Caco-2 (cell line): ENCODE results near the gene PGBD5. TPM values are rescaled to one million over a fixed set of nuclear protein-coding genes. Genes with fewer than 3 reads are reported as not detected.

ENCODE experiments used
- BruUV-seq: library from RNA; stranded (reverse); fragments of 400-500 nt; replicated peaks from 2 replicates; lab custom pipeline; 2021; lab: Mats Ljungman, UMichigan
- CTCF ChIA-PET: fragments of 300-600 bp; sonication (Branson Sonifier 250); formaldehyde crosslinking; loops from one replicate; lab custom pipeline; 2022; ENCODE audit warnings: antibody characterized with exemption; lab: Charles Lee
- POLR2A ChIA-PET: fragments of 300-600 bp; sonication (Branson Sonifier 250); formaldehyde crosslinking; loops from one replicate; lab custom pipeline; 2022; ENCODE audit warnings: antibody characterized with exemption; lab: Charles Lee
- DNase-seq, 2 experiments: peaks; one replicate each; pipeline versions ENCODE4 v3.0.0 to v3.0.0-alpha.2; 2020 to 2022
- H3K27me3 ChIP-seq: replicated peaks from 2 replicates; pipeline ENCODE4 v1.6.0; 2011; ENCODE audit warnings: low read length; ENCODE audit not compliant: control insufficient read depth, insufficient read depth
- H3K36me3 ChIP-seq: 2 replicates; pipeline ENCODE4 v1.5.1; 2011; ENCODE audit warnings: low read length; ENCODE audit not compliant: control insufficient read depth, insufficient read depth
- H3K4me1 ChIP-seq: fragments of 250-450 bp; sonication (Bioruptor Pico); 2 replicates; pipeline ENCODE4 v1.5.1; 2020; ENCODE audit warnings: mild to moderate bottlenecking
- H3K4me3 ChIP-seq: 2 replicates; pipeline ENCODE4 v1.5.1; 2011; ENCODE audit warnings: low read depth, mild to moderate bottlenecking, control low read depth, low read length
- H3K9me3 ChIP-seq: fragments of 250-450 bp; sonication (Bioruptor Pico); 2 replicates; pipeline ENCODE4 v1.5.1; 2020; ENCODE audit warnings: mild to moderate bottlenecking, moderate library complexity
- H3K27ac Mint-ChIP-seq: one replicate; pipeline ENCODE4 v1.8.0; 2022; ENCODE audit warnings: mixed read lengths; ENCODE audit not compliant: unreplicated experiment
- H3K27me3 Mint-ChIP-seq: one replicate; pipeline ENCODE4 v1.8.0; 2022; ENCODE audit warnings: mixed read lengths; ENCODE audit not compliant: insufficient read depth, unreplicated experiment
- H3K36me3 Mint-ChIP-seq: one replicate; pipeline ENCODE4 v1.8.0; 2022; ENCODE audit warnings: mild to moderate bottlenecking, mixed read lengths; ENCODE audit not compliant: insufficient read depth, unreplicated experiment
- H3K4me1 Mint-ChIP-seq: one replicate; pipeline ENCODE4 v1.8.0; 2022; ENCODE audit warnings: low read depth, mixed read lengths; ENCODE audit not compliant: unreplicated experiment
- H3K4me3 Mint-ChIP-seq: one replicate; pipeline ENCODE4 v1.8.0; 2022; ENCODE audit warnings: mild to moderate bottlenecking, moderate library complexity, mixed read lengths; ENCODE audit not compliant: unreplicated experiment
- H3K9me3 Mint-ChIP-seq: one replicate; pipeline ENCODE4 v1.8.0; 2022; ENCODE audit warnings: mixed read lengths; ENCODE audit not compliant: unreplicated experiment
- CTCF ChIP-seq, 2 experiments: fragments of 200-600 bp in 1 of 2; IDR thresholded peaks; 1 replicate in 1 of 2; 2 replicates in 1 of 2; pipeline versions ENCODE4 v1.5.1 to v1.8.0; 2011 to 2022; ENCODE audit warnings: antibody characterized with exemption in 1 of 2, control low read depth in 1 of 2, inconsistent platforms in 1 of 2, low read depth in 1 of 2, low read length in 1 of 2, mild to moderate bottlenecking in 1 of 2, moderate library complexity in 1 of 2; ENCODE audit not compliant: insufficient read depth in 1 of 2, severe bottlenecking in 1 of 2, unreplicated experiment in 1 of 2
- intact Hi-C: fragments of 100-400 bp; cut with micrococcal nuclease; formaldehyde crosslinking; loops from one replicate; pipeline ENCODE4 v1.10.0; 2022; ENCODE audit not compliant: unreplicated experiment
- total RNA-seq: library from RNA; stranded (reverse); gene quantifications from 2 replicates; pipeline ENCODE4 v1.2.3, GENCODE V29; 2022

The PGBD5 gene
- total RNA-seq, 1 experiment from 2014 or later, result 2.4 TPM

- no peak overlapping the region for H3K27ac Mint-ChIP-seq
- no peaks in the 10 kb centered on the region for H3K9me3 Mint-ChIP-seq
- CTCF ChIA-PET, result interaction anchor here (0.5 kb wide), 1 partner anchor 17 kb away, joined by 3 read pairs; no protein-coding TSS in a partner anchor
- no peaks in the 10 kb centered on the region for H3K36me3 Mint-ChIP-seq
- Histone ChIP-seq H3K4me3 (no peak overlapping the region), H3K27me3 (no peaks in the 10 kb centered on the region), H3K9me3 (no peaks in the 10 kb centered on the region), H3K4me1 (peaks cover 5% of the 10 kb centered on the region), H3K36me3 (no peaks in the 10 kb centered on the region)
- H3K4me3 Mint-ChIP-seq, result no peak overlapping the region
- no peak for TF ChIP-seq CTCF (IDR thresholded peaks at IDR 0.05; ENCODE audit: insufficient read depth in 1 of 2, low read depth in 1 of 2, low read length in 1 of 2, severe bottlenecking in 1 of 2, unreplicated experiment in 1 of 2)
- POLR2A ChIA-PET, result no interaction called here
- no peaks in the 10 kb centered on the region for H3K27me3 Mint-ChIP-seq
- BruUV-seq, result no TSS peak
- intact Hi-C loops, result no loop called here
- H3K4me1 Mint-ChIP-seq, result peaks cover 7% of the 10 kb centered on the region
- DNase-seq, result no peak
Observed at GRCh38 chr1:230387296-230387695, 38.8 kb downstream of the PGBD5 start.

GRCh38 chr1:230386637-230387262 is 39.4 kb downstream of the PGBD5 start:
- no peak for DNase-seq
- Histone ChIP-seq H3K9me3 (no peaks in the 10 kb centered on the region), H3K36me3 (no peaks in the 10 kb centered on the region), H3K27me3 (no peaks in the 10 kb centered on the region), H3K4me3 (no peak overlapping the region), H3K4me1 (peaks cover 10% of the 10 kb centered on the region)
- Mint-ChIP-seq H3K27ac (no peak overlapping the region), H3K4me1 (peaks cover 12% of the 10 kb centered on the region), H3K9me3 (peaks cover 5% of the 10 kb centered on the region), H3K36me3 (peaks cover 5% of the 10 kb centered on the region), H3K27me3 (no peaks in the 10 kb centered on the region), H3K4me3 (no peak overlapping the region)
- intact Hi-C loops, result no loop called here
- BruUV-seq, result no TSS peak
- CTCF ChIA-PET, result no interaction called here
- no peak for TF ChIP-seq CTCF (IDR thresholded peaks at IDR 0.05; ENCODE audit: insufficient read depth in 1 of 2, low read depth in 1 of 2, low read length in 1 of 2, severe bottlenecking in 1 of 2, unreplicated experiment in 1 of 2)
- POLR2A ChIA-PET, result no interaction called here

GRCh38 chr1:230385930-230386329 is 40.2 kb downstream of the PGBD5 start:
- Histone ChIP-seq H3K36me3 (no peaks in the 10 kb centered on the region), H3K27me3 (no peaks in the 10 kb centered on the region), H3K9me3 (no peaks in the 10 kb centered on the region), H3K4me3 (no peak overlapping the region), H3K4me1 (peaks cover 18% of the 10 kb centered on the region)
- no peaks in the 10 kb centered on the region for H3K27me3 Mint-ChIP-seq
- H3K27ac Mint-ChIP-seq, result no peak overlapping the region
- no peak for DNase-seq
- intact Hi-C loops, result no loop called here
- ChIA-PET CTCF (no interaction called here), POLR2A (no interaction called here)
- H3K9me3 Mint-ChIP-seq, result peaks cover 9% of the 10 kb centered on the region
- H3K4me1 Mint-ChIP-seq, result peaks cover 16% of the 10 kb centered on the region
- H3K36me3 Mint-ChIP-seq, result peaks cover 9% of the 10 kb centered on the region
- no peak for TF ChIP-seq CTCF (IDR thresholded peaks at IDR 0.05; ENCODE audit: insufficient read depth in 1 of 2, low read depth in 1 of 2, low read length in 1 of 2, severe bottlenecking in 1 of 2, unreplicated experiment in 1 of 2)
- BruUV-seq, result no TSS peak
- H3K4me3 Mint-ChIP-seq, result no peak overlapping the region
